Keratinocyte (primary cell): Measurements from ENCODE around the gene STK32C. TPM values are rescaled to one million over a fixed set of nuclear protein-coding genes. Genes with fewer than 3 reads are reported as not detected.

ENCODE experiments used
- DNase-seq: peaks from one replicate; pipeline ENCODE4 v3.0.0-alpha.2; 2011; ENCODE audit warnings: low read depth, missing footprints, low spot score
- FAIRE-seq: peaks from 2 replicates; lab custom pipeline; 2011; peaks lifted over from hg19 to GRCh38; lab: Jason Lieb, UNC
- H2AFZ ChIP-seq: 2 replicates; pipeline ENCODE4 v1.6.0; 2012; ENCODE audit warnings: low read length, control low read depth, inconsistent platforms; ENCODE audit not compliant: control insufficient read depth
- H3K27ac ChIP-seq: 2 replicates; pipeline ENCODE4 v1.5.1; 2011; ENCODE audit warnings: low read length; ENCODE audit not compliant: control insufficient read depth, insufficient read depth
- H3K27me3 ChIP-seq: 3 replicates; pipeline ENCODE4 v1.6.0; 2011; ENCODE audit warnings: low read length; ENCODE audit not compliant: control insufficient read depth, insufficient read depth; ENCODE audit errors: extremely low read depth
- H3K36me3 ChIP-seq, 2 experiments: 2 replicates in 1 of 2; 3 replicates in 1 of 2; pipeline ENCODE4 v1.5.1; 2011; ENCODE audit warnings: low read length in 2 of 2, mild to moderate bottlenecking in 1 of 2; ENCODE audit not compliant: control insufficient read depth in 2 of 2, insufficient read depth in 2 of 2; ENCODE audit errors: extremely low read depth in 1 of 2
- H3K4me1 ChIP-seq: 3 replicates; pipeline ENCODE4 v1.5.1; 2011; ENCODE audit warnings: low read length; ENCODE audit not compliant: control insufficient read depth, insufficient read depth; ENCODE audit errors: extremely low read depth
- H3K4me2 ChIP-seq: 3 replicates; pipeline ENCODE4 v1.6.0; 2011; ENCODE audit warnings: low read depth, low read length; ENCODE audit not compliant: control insufficient read depth, insufficient read depth; ENCODE audit errors: extremely low read depth
- H3K4me3 ChIP-seq, 3 experiments: fragments of 200-600 bp in 1 of 3; sonication (generic) in 1 of 3; 2 replicates in 2 of 3; 3 replicates in 1 of 3; pipeline ENCODE4 v1.5.1; 2011 to 2016; ENCODE audit warnings: low read length in 3 of 3, mild to moderate bottlenecking in 3 of 3, control low read depth in 2 of 3, inconsistent platforms in 1 of 3, low read depth in 1 of 3, mixed read lengths in 1 of 3, mixed run types in 1 of 3, moderate library complexity in 1 of 3; ENCODE audit not compliant: control insufficient read depth in 2 of 3, insufficient read depth in 2 of 3; ENCODE audit errors: extremely low read depth in 1 of 3
- H3K79me2 ChIP-seq: 2 replicates; pipeline ENCODE4 v1.6.0; 2012; ENCODE audit warnings: low read length; ENCODE audit not compliant: control insufficient read depth, insufficient read depth
- H3K9ac ChIP-seq: 3 replicates; pipeline ENCODE4 v1.6.0; 2011; ENCODE audit warnings: low read length; ENCODE audit not compliant: control insufficient read depth, insufficient read depth; ENCODE audit errors: extremely low read depth
- H3K9me1 ChIP-seq: 3 replicates; pipeline ENCODE4 v1.6.0; 2011; ENCODE audit warnings: low read length; ENCODE audit not compliant: control insufficient read depth, insufficient read depth; ENCODE audit errors: extremely low read depth
- H3K9me3 ChIP-seq: 2 replicates; pipeline ENCODE4 v1.5.1; 2012; ENCODE audit warnings: low read depth, low read length; ENCODE audit not compliant: control insufficient read depth
- H4K20me1 ChIP-seq: 3 replicates; pipeline ENCODE4 v1.6.0; 2011; ENCODE audit warnings: low read length; ENCODE audit not compliant: control insufficient read depth, insufficient read depth; ENCODE audit errors: extremely low read depth
- CTCF ChIP-seq, 3 experiments: IDR thresholded peaks in 1 of 3; conservative IDR thresholded peaks in 1 of 3; optimal IDR thresholded peaks in 1 of 3; 2 replicates in 2 of 3; 3 replicates in 1 of 3; pipeline versions ENCODE3 to v1.5.1; 2011; ENCODE audit warnings: low read length in 3 of 3, mild to moderate bottlenecking in 3 of 3, moderate library complexity in 2 of 3, control low read depth in 1 of 3, inconsistent platforms in 1 of 3; ENCODE audit not compliant: insufficient read depth in 2 of 3; ENCODE audit errors: extremely low read depth in 1 of 3
- EZH2 ChIP-seq: IDR thresholded peaks from one replicate; pipeline ENCODE4 v1.6.1; 2012; ENCODE audit warnings: inconsistent platforms, mild to moderate bottlenecking, low read length, moderate library complexity
- dilution Hi-C: fragments of 300-500 bp; cut with MboI; formaldehyde crosslinking; loops from one replicate; pipeline ENCODE4 v1.7.0; 2020; ENCODE audit warnings: low sequenced_read_pairs; ENCODE audit not compliant: extremely low pct_ligation_motif_present
- polyA plus RNA-seq, 5 experiments: library from polyadenylated mRNA; depleted of rRNA in 3 of 5; stranded (reverse) in 3 of 5; stranded (forward) in 1 of 5; unstranded in 1 of 5; fragments of >200 nt; gene quantifications; 1 replicate in 1 of 5; 2 replicates in 3 of 5; 3 replicates in 1 of 5; pipeline versions ENCODE4 v1.2.1 to v1.2.3, GENCODE V29; 2011 to 2012; ENCODE audit warnings: missing spikeins in 2 of 5, low read depth in 1 of 5, low replicate concordance in 1 of 5

Gene STK32C
- polyA plus RNA-seq, 1 donor (not counting 4 experiments of a cell fraction or from before 2014, with no cell fraction given): 4.1 TPM

DNA sequence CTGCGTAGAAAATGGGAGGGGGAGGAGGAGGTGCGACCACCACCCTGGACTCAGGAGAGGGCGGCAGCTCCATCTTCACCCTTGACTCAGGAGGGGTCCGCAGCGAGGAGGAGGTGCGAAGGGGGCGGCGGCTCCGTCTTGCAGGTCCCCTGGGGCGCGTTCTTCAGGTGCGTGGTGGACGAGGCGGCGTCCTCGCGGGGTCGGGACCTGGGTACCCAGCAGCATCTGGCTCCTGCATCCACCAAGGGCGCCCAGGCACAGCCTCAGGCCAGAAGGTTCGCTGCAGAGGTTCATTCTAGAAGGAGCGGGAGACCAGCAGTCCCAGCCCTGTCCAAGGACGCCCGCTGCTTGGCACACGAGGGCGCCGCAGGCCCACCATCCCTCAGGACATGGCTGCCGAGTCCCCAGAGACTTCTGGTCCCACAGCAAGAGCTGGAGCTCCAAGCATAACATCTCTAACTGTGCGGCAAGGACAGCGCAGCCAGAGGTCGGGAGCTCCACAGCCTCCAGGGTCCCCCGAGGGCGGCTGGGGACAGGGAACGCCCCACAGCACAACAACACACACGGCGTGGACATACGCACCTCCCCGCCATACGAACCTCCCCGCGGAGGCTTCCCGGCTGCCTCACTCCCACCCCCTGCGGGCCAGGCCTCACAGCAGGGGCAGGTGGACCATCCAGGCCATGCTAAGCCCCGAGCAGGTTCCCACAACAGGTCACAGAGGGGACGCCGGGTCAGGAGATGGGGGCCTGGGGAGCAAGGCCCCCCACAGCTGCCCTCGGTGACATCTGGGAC, 137.8 kb downstream of the STK32C start:
- Histone ChIP-seq H2AFZ (no peak overlapping the region), H3K9me1 (no peaks in the 10 kb centered on the region), H3K4me2 (no peak overlapping the region), H3K79me2 (no peaks in the 10 kb centered on the region), H3K4me1 (no peaks in the 10 kb centered on the region), H3K27ac (no peak overlapping the region), H3K27me3 (peaks cover 18% of the 10 kb centered on the region), H3K9ac (no peak overlapping the region), H3K9me3 (peaks cover 6% of the 10 kb centered on the region), H3K4me3 (no peak overlapping the region), H3K36me3 (no peaks in the 10 kb centered on the region), H4K20me1 (no peaks in the 10 kb centered on the region)
- FAIRE-seq (no peak), DNase-seq (no peak)
- TF ChIP-seq EZH2: no peak
- no peak for TF ChIP-seq CTCF (optimal IDR thresholded peaks at IDR 0.05 in 1 of 3, IDR thresholded peaks at IDR 0.05 in 1 of 3, conservative IDR thresholded peaks at IDR 0.05 in 1 of 3; ENCODE audit: extremely low read depth in 1 of 3, insufficient read depth in 2 of 3, low read length in 3 of 3)
- dilution Hi-C loops: no loop called here

DNA sequence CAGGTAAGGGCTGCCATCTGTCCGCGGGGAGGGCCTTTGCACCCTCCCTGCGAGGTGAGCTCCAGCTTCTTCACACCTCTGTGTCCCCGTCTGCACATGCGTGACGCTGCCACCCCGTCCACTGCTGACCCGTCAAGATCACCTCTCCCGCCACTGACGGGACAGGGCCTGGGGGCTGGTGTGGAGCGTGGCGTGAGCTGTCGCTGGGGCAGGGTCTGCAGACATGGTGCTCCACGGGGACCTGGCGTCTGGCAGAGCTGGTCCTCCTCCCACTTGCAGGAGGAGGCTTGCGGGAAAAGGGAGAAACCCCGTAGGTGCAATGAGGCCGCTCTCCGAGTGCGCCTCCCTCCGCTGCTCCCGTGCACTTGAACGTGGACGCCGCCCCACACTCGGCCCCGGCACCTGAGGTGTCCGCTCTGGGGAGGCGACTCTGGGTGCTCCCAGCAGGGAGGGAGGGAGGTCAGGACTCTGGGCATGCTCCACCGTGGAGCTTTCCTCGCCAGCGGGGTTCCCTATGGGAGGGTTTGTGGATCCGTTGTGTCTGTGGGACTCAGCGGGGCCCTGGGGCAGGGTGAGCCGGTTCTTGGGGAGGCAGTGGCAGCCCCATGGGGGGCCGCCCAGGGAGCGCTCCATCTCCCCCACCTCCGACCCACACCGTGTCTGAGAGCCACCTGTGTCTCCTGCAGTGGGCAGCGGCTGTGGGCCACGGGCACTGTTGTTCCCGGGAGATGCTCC, 138.6 kb downstream of the STK32C start:
- dilution Hi-C loops: no loop called here
- no peaks in the 10 kb centered on the region for H3K9me1 ChIP-seq
- no peak for FAIRE-seq

More for the DNA sequence above, 138.6 kb downstream of the STK32C start:
- DNase-seq: no peak
- H3K27ac ChIP-seq: no peak overlapping the region
- no peak overlapping the region for H3K9ac ChIP-seq
- H3K27me3 ChIP-seq: peaks cover 18% of the 10 kb centered on the region
- no peak overlapping the region for H3K4me2 ChIP-seq
- no peak overlapping the region for H3K4me3 ChIP-seq
- no peak overlapping the region for H2AFZ ChIP-seq
- no peaks in the 10 kb centered on the region for H4K20me1 ChIP-seq
- H3K9me3 ChIP-seq: peaks cover 5% of the 10 kb centered on the region
- no peaks in the 10 kb centered on the region for H3K4me1 ChIP-seq
- TF ChIP-seq EZH2 (no peak), CTCF (optimal IDR thresholded peaks at IDR 0.05 in 1 of 3, IDR thresholded peaks at IDR 0.05 in 1 of 3, conservative IDR thresholded peaks at IDR 0.05 in 1 of 3; ENCODE audit: extremely low read depth in 1 of 3, insufficient read depth in 2 of 3, low read length in 3 of 3) (no peak)
- H3K36me3 ChIP-seq: no peaks in the 10 kb centered on the region
- no peaks in the 10 kb centered on the region for H3K79me2 ChIP-seq
